Right forelimb (tissue), 1 donor: ENCODE data around the gene AURKB.
"Not testable (repeated sequence)": the region's sequence is repeated elsewhere in the genome, so short reads cannot be mapped to it uniquely, and the experiment has no call there.

Experiments
- DNase-seq: peaks from one replicate; pipeline ENCODE4 v3.0.0-alpha.2; 2018

AURKB gene

GRCh38 chr17:8209907-8210760 is at the start of gene AURKB:
Gene AURKB (minus strand): TSS chr17:8210575. CDS start chr17:8210224, 351 bp downstream.
- peak; percentile 95 for DNase-seq

GRCh38 chr17:8257801-8258200 is 47.4 kb upstream of the AURKB start:
- no peak for DNase-seq

- DNase-seq: no peak
Observed at GRCh38 chr17:8256691-8257090, 46.3 kb upstream of the AURKB start.

- no peak for DNase-seq
Observed at GRCh38 chr17:8256291-8256690, 45.9 kb upstream of the AURKB start.

GRCh38 chr17:8255499-8255898 is 45.1 kb upstream of the AURKB start:
- DNase-seq: no peak

GRCh38 chr17:8254881-8255280 is 44.5 kb upstream of the AURKB start:
- no peak for DNase-seq

- no peak for DNase-seq
Observed at GRCh38 chr17:8253801-8254200, 43.4 kb upstream of the AURKB start.

- not testable (repeated sequence) for DNase-seq
Observed at GRCh38 chr17:8251411-8251810, 41.0 kb upstream of the AURKB start.

GRCh38 chr17:8249621-8250500 is 39.5 kb upstream of the AURKB start:
- DNase-seq: no peak

- DNase-seq: peak; percentile 98
Observed at GRCh38 chr17:8248751-8249607, 38.6 kb upstream of the AURKB start, which contains the start of gene PFAS. Gene PFAS (plus strand): TSS chr17:8249289. CDS start chr17:8253938, 4,649 bp downstream.

GRCh38 chr17:8244768-8245167 is 34.4 kb upstream of the AURKB start:
- no peak for DNase-seq

- no peak for DNase-seq
Observed at GRCh38 chr17:8243827-8244226, 33.5 kb upstream of the AURKB start.

GRCh38 chr17:8237886-8238285 is 27.5 kb upstream of the AURKB start:
- DNase-seq: no peak

- DNase-seq: no peak
Observed at GRCh38 chr17:8237175-8237574, 26.8 kb upstream of the AURKB start.

- DNase-seq: no peak
Observed at GRCh38 chr17:8235676-8236075, 25.3 kb upstream of the AURKB start.

GRCh38 chr17:8234361-8235270 is 24.2 kb upstream of the AURKB start:
- DNase-seq: no peak

GRCh38 chr17:8231701-8232100 is 21.3 kb upstream of the AURKB start:
- no peak for DNase-seq

GRCh38 chr17:8227238-8227581 is 16.8 kb upstream of the AURKB start:
- DNase-seq: no peak

GRCh38 chr17:8226536-8227237 is 16.3 kb upstream of the AURKB start:
- DNase-seq: peak; percentile 89

- DNase-seq: peak; percentile 74
Observed at GRCh38 chr17:8225813-8226535, 15.6 kb upstream of the AURKB start.
